CD4-positive, alpha-beta T cell treated with Interleukin-21 for 1 hour (primary cell): ENCODE measurements around the gene AUTS2.
A peak's percentile ranks its signal among the peaks of the same experiment; 100 is the strongest.
"Not testable (repeated sequence)": the region's sequence is repeated elsewhere in the genome, so short reads cannot be mapped to it uniquely, and the experiment has no call there.

Experiments used
- DNase-seq: peaks from one replicate; pipeline ENCODE4 v3.0.0-alpha.2; 2020

The AUTS2 gene

DNA sequence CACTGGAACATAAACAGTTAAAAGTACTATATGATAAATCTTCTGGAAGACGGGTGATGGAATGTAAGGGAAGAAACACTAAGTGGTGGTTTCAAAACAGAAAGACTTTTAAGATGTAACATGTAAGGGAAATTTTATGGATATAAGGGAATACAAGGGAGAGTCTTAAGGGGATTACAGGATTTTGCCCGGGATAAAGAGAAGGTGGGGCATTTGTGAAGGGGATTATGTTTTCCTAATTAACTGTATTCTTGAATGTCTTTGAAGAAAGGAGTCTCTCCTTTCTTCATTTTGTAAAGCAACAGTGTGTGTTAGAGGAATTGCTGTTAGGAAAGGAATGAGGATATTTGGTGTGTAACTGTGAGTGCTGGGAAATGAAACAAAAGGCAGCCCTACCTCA is 745.2 kb downstream of the AUTS2 start:
- DNase-seq, result no peak

- no peak for DNase-seq
Measured at GRCh38 chr7:70344726-70345125, 746.5 kb downstream of the AUTS2 start.

DNA sequence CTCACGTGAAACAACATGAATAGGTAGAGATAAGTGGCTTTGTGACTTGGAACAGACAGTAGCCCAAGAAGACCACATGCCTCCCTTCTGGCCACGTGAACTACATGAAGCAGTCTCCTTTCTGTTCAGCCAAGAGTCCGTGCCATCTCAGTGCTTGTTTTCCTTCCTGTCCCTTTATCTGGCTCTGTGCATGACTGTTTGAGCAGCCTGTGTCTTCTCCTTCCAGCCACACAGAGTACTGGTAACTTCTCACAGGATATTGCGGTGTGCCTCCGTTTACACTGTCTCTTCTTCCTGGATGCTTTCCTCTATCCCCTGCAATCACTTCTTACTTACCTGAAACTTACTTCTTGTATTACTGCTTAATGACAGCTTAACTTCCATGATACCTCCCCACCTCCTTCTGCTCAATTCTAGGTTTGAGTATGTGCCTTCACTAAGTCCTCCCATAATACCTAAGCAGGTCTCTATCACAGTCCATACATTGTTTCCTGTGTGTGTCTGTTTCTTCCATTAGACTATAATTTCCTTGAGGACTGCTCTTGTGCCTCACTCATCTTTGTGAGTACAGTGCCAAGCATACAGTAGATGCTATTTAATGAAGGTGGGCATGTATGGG is 748.7 kb downstream of the AUTS2 start:
- no peak for DNase-seq

GRCh38 chr7:70347463-70348254 is 749.4 kb downstream of the AUTS2 start:
- no peak for DNase-seq

DNA sequence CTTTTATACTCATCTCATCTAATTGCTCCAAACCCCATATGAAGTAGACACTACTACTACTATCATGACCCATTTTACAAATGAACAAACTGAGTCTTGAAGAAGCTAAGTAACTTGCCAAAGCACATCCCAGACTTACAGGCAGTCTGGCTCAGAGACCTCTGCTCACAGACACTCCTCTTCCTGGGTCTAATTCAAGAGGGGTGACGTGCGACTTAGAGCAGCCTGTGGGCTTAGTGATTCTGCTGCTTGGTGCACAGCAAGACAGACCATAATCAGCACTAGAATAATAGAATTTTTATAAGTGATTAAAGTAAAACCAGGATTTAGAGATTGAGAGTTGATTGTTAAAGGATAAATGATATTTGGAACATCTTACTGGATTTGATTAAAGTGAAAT is 750.8 kb downstream of the AUTS2 start:
- no peak for DNase-seq

- no peak for DNase-seq
Measured at GRCh38 chr7:70349819-70350218, 751.5 kb downstream of the AUTS2 start.

- no peak for DNase-seq
Measured at GRCh38 chr7:70352088-70352487, 753.8 kb downstream of the AUTS2 start.

DNA sequence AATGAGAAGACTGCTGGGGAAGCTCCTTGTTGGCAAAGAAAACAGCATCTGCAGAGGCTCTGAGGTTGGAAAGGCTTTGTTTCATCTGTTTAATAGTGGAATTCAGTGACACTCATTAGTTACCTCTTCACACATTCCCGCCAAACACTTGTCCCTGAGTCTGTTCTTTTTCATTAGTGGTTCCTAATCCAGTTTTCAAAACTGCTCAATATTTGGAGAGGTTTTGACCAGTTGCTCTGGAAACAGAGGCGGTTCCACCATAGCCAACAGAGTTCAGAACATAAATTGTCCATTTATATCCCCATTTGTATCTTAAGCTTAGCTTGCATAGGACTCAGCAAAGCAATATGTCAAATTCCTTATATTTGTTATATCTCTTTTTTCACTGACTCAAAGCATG is 754.6 kb downstream of the AUTS2 start:
- no peak for DNase-seq

DNA sequence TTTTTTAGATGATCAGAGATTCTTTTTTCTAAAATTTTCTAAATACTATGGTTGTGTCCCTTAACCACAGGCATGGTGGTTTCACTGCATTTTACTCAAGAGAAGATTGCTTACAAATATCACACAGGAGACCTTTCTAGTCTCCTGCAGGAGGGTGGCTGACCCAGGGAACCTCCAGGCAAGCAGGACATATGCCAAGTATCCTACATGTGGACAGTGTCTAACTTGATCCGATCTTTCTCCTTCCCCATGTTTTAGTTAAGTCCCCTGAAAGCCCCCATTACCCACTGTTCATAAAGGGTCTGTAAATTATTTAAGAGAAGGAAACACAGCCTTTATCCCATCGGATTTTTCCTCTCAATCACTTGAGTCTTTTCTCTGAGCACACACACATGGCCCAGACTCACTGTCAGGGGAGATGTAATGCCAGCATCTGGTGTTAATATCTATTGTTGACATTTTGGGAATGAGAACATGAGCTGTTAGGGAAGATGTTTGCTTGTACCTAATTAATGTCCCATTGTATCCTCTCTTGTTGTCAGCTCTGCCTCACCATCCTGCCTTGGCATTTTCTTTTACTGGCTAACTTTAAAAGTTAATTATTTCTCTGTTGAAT is 755.2 kb downstream of the AUTS2 start:
- DNase-seq, result no peak

DNA sequence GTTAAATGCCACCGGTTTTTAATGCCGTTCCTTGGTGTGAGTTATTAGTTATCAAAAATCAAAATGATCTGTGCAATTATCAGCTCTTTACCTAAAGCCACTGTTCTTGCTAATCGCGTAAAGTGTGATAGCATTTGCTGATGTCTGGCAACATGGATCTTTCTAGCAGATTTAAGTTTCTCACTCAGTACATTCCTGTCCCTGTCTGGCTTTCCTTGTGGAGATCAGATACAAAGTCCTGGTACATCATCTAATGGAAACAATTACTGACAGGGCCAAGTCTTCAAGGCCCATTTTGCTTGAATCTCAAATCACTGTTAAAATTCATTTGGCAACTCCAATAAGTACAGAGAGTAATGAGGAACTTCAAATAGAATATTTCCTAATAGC is 755.7 kb downstream of the AUTS2 start:
- no peak for DNase-seq

DNA sequence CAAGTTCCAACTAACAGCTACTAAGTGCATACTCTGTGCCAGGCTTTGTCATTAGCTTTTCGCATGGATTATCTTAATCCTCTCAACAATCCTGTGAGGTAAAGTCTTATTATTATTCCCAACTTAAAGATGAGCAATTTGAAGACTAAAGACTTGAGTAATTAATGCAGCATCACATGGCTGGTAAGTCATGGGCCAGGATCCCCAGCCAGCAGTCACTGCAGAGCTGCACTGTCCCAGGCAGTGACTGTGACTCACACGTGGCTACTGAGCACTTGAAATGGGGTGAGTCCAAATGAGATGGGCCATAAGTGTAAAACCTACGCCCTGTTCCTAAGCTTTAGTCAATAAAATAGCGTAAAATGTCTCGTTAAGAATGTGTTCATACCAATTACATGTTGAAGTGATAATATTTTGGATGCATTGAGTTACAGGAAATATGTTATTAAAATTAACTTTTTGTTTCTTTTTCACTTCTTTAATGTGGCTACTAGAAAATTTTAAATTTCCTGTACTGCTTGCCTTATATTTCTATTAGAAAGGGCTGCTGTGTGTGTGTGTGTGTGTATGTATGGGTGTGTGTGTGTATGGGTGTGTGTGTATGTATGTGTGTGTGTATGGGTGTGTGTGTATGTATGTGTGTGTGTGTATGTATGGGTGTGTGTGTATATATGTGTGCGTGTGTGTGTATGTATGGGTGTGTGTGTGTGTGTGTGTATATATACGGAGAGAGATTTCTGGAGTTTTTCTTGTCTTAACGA is 756.3 kb downstream of the AUTS2 start:
- DNase-seq, result peak; percentile 21

- no peak for DNase-seq
Measured at GRCh38 chr7:70355198-70356020, 757.1 kb downstream of the AUTS2 start.

DNA sequence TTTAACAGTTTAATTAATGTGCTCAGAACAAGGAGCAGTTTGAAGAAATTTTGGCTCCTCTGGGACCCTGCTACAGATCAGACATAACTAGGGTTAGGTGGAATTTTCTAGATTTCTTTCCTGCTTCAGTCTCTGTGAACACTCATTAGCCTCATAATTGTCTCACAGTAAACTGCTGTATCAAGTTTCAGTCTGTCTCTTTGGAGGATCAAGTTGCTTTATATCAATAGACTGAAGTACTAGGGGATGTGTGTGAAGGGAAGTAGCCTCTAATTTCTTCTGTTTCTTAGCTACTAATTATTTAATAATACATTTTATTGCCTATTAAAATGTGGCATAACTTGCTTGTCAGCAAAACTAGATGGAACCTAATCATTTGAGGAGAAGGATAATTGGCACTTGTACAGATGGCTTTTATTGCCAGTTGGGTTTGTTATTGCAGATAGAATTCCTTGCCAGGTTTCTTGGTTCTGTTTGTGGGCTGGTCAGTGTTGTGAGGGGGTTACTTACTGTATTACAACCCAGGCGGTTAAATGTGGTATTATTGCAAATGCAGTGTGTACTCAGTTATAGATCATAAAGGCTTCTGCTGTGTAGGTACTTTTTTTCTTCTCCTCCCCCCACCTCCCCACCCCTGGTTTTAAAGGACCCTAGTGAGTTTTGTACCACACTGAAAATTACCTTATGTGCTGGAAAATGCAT is 758.0 kb downstream of the AUTS2 start:
- DNase-seq, result no peak

DNA sequence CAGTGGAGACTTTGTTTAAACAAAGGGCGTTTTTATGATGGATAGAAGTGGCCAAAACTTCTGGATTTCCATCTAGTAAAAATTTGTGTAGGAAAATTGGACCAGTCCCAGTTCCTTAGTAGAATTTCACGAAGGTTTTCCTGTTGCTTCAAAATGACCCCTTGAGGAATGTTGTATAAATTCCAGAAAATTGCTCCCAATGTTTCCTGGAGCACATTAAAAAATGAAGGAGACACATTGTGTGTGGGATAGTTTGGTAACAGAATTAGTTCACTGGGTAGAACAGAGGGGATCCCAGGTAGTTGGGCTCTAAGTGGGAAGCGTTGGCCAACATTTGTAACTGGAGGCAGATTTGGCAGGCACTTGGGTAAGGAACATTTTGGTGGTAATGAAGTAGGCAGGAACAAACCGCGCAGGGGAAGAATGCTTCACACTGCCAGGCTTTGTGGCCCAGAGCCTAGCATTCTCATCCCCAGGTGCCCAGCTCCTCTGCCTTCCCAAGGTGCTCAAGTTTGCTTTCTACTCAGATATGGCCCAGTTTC is 758.6 kb downstream of the AUTS2 start:
- no peak for DNase-seq

DNA sequence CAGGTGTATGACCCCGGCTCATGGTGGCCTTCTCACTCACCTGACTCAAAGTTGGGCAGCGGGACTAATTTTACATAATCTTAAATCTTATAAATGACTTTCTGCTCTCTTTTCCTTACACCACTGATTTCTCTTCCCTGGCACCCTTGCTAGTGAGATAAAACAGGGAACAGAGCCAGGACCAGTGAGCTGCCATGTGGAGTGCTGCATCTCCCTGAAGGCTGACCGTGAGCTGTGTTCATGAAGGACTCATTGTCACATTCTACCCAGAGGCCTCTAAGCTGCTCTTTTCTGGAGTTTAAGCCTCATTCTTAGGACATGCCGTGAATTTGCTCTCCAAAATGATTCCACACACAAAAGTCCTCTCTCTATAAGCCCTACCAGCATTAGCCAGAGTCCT is 762.3 kb downstream of the AUTS2 start:
- no peak for DNase-seq

GRCh38 chr7:70361821-70362220 is 763.5 kb downstream of the AUTS2 start:
- peak; percentile 13 for DNase-seq

DNA sequence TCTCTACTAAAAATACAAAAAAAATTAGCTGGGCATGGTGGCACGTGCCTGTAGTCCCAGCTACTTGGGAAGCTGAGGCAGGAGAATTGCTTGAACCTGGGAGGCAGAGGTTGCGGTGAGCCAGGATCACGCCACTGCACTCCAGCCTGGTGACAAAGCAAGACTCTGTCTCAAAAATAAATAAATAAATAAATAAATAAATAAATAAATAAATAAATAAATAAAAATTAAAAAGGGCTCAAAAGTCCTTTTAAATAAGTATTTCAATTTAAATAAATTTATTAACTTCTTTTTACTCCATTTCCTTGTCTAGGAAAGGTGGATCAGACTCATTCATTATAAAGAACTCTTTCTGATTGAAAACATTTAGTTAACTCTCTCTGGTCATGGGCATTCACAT is 766.1 kb downstream of the AUTS2 start:
- not testable (repeated sequence) for DNase-seq

GRCh38 chr7:70371652-70372051 is 773.4 kb downstream of the AUTS2 start:
- no peak for DNase-seq

GRCh38 chr7:70372768-70373515 is 774.7 kb downstream of the AUTS2 start:
- DNase-seq, result no peak

- DNase-seq, result no peak
Measured at GRCh38 chr7:70374772-70375533, 776.7 kb downstream of the AUTS2 start.
